H1 (cell line): ENCODE results near the gene NDST4. TPM values are rescaled to one million over a fixed set of nuclear protein-coding genes. Genes with fewer than 3 reads are reported as not detected.

Experiments
- CTCF ChIA-PET: fragments of 300-600 bp; sonication (Branson Sonifier 250); formaldehyde crosslinking; loops from one replicate; lab custom pipeline; 2021; ENCODE audit not compliant: partially characterized antibody; lab: Charles Lee
- POLR2A ChIA-PET: fragments of 300-600 bp; sonication (Branson Sonifier 250); formaldehyde crosslinking; loops from one replicate; lab custom pipeline; 2021; ENCODE audit warnings: inconsistent platforms; ENCODE audit not compliant: partially characterized antibody; lab: Charles Lee
- DNase-seq, 2 experiments: peaks; one replicate each; pipeline versions ENCODE4 v3.0.0 to v3.0.0-alpha.2; 2010 to 2022; ENCODE audit warnings: low spot score in 2 of 2, low read depth in 1 of 2, mixed read lengths in 1 of 2
- FAIRE-seq: peaks from 2 replicates; lab custom pipeline; 2011; peaks lifted over from hg19 to GRCh38; lab: Jason Lieb, UNC
- H2AFZ ChIP-seq: 2 replicates; pipeline ENCODE4 v1.8.1; 2012; ENCODE audit warnings: low read length, inconsistent platforms
- H2AK5ac ChIP-seq: 2 replicates; pipeline ENCODE4 v1.6.1; 2013; ENCODE audit warnings: low read depth, low read length
- H2BK120ac ChIP-seq: replicated peaks from 2 replicates; pipeline ENCODE3; 2013; ENCODE audit warnings: low read depth, low read length, inconsistent platforms
- H2BK12ac ChIP-seq: 2 replicates; pipeline ENCODE4 v1.6.1; 2013; ENCODE audit warnings: low read depth, low read length
- H2BK15ac ChIP-seq: 2 replicates; pipeline ENCODE4 v1.6.1; 2013; ENCODE audit warnings: low read length
- H2BK20ac ChIP-seq: 2 replicates; pipeline ENCODE4 v1.6.1; 2013; ENCODE audit warnings: low read length
- H2BK5ac ChIP-seq: 2 replicates; pipeline ENCODE4 v1.6.1; 2013; ENCODE audit warnings: low read depth, low read length
- H3K14ac ChIP-seq: 2 replicates; pipeline ENCODE4 v1.6.1; 2013; ENCODE audit warnings: inconsistent platforms; ENCODE audit not compliant: insufficient read length
- H3K18ac ChIP-seq: 2 replicates; pipeline ENCODE4 v1.6.1; 2013; ENCODE audit warnings: low read length; ENCODE audit errors: extremely low read depth
- H3K23ac ChIP-seq: 2 replicates; pipeline ENCODE4 v1.6.1; 2013; ENCODE audit warnings: inconsistent platforms; ENCODE audit not compliant: insufficient read length
- H3K23me2 ChIP-seq: 2 replicates; pipeline ENCODE4 v1.6.1; 2013; ENCODE audit warnings: low read depth, low read length
- H3K27ac ChIP-seq: 2 replicates; pipeline ENCODE4 v1.6.1; 2011; ENCODE audit warnings: low read depth, low read length, inconsistent platforms
- H3K27me3 ChIP-seq, 4 experiments: replicated peaks in 1 of 4; 1 replicate in 1 of 4; 2 replicates in 3 of 4; pipeline versions ENCODE4 v1.6.1 to v1.8.1; 2011 to 2013; ENCODE audit warnings: low read length in 3 of 4, mild to moderate bottlenecking in 3 of 4, inconsistent platforms in 2 of 4, mixed read lengths in 2 of 4, moderate library complexity in 1 of 4; ENCODE audit not compliant: control insufficient read depth in 3 of 4, insufficient read depth in 3 of 4; ENCODE audit errors: extremely low read depth in 1 of 4
- H3K36me3 ChIP-seq, 4 experiments: 2 replicates each; pipeline versions ENCODE4 v1.6.1 to v1.8.1; 2011 to 2013; ENCODE audit warnings: mild to moderate bottlenecking in 4 of 4, low read length in 3 of 4, moderate library complexity in 2 of 4, control low read depth in 1 of 4, inconsistent platforms in 1 of 4; ENCODE audit not compliant: insufficient read depth in 4 of 4, control insufficient read depth in 2 of 4
- H3K4ac ChIP-seq: replicated peaks from 2 replicates; pipeline ENCODE3; 2013; ENCODE audit warnings: low read length, low read depth, mixed read lengths, inconsistent platforms; ENCODE audit not compliant: insufficient read length
- H3K4me1 ChIP-seq, 4 experiments: replicated peaks in 1 of 4; 1 replicate in 1 of 4; 2 replicates in 3 of 4; pipeline versions ENCODE4 v1.6.1 to v1.8.1; 2011 to 2013; ENCODE audit warnings: low read length in 3 of 4, inconsistent platforms in 2 of 4, mixed read lengths in 1 of 4; ENCODE audit not compliant: insufficient read depth in 4 of 4, control insufficient read depth in 3 of 4
- H3K4me2 ChIP-seq, 2 experiments: 2 replicates each; pipeline versions ENCODE4 v1.6.1 to v1.8.1; 2011 to 2013; ENCODE audit warnings: low read depth in 2 of 2, low read length in 2 of 2, control low read depth in 1 of 2, inconsistent platforms in 1 of 2, mild to moderate bottlenecking in 1 of 2; ENCODE audit not compliant: insufficient read depth in 1 of 2
- H3K4me3 ChIP-seq, 4 experiments: fragments of 200-600, 300-600 bp in 1 of 4; sonication (generic), shearing (Covaris generic), sonication (Bioruptor Twin) in 1 of 4; 2 replicates each; pipeline versions ENCODE4 v1.5.1 to v1.8.1; 2011 to 2016; ENCODE audit warnings: low read length in 4 of 4, low read depth in 3 of 4, control low read depth in 2 of 4, inconsistent platforms in 2 of 4, mild to moderate bottlenecking in 2 of 4, mixed read lengths in 1 of 4, moderate library complexity in 1 of 4; ENCODE audit not compliant: insufficient read depth in 2 of 4; ENCODE audit errors: extremely low read depth in 1 of 4
- H3K56ac ChIP-seq: replicated peaks from 2 replicates; pipeline ENCODE3; 2013; ENCODE audit warnings: low read depth, mild to moderate bottlenecking, mixed read lengths, low read length, inconsistent platforms; ENCODE audit not compliant: insufficient read length
- H3K79me1 ChIP-seq: 2 replicates; pipeline ENCODE4 v1.6.1; 2013; ENCODE audit warnings: low read depth, low read length, control low read depth
- H3K79me2 ChIP-seq, 2 experiments: 2 replicates each; pipeline versions ENCODE4 v1.6.1 to v1.8.1; 2012 to 2013; ENCODE audit warnings: low read length in 2 of 2, mild to moderate bottlenecking in 2 of 2, inconsistent platforms in 1 of 2; ENCODE audit not compliant: insufficient read depth in 2 of 2, control insufficient read depth in 1 of 2
- H3K9ac ChIP-seq, 4 experiments: replicated peaks in 1 of 4; 1 replicate in 1 of 4; 2 replicates in 3 of 4; pipeline versions ENCODE4 v1.6.1 to v1.8.1; 2011 to 2013; ENCODE audit warnings: low read depth in 3 of 4, low read length in 3 of 4, control low read depth in 2 of 4, mild to moderate bottlenecking in 2 of 4, moderate library complexity in 2 of 4, inconsistent platforms in 1 of 4; ENCODE audit errors: extremely low read depth in 1 of 4
- H3K9me3 ChIP-seq, 2 experiments: 2 replicates each; pipeline versions ENCODE4 v1.6.1 to v1.8.1; 2012 to 2013; ENCODE audit warnings: mild to moderate bottlenecking in 2 of 2, moderate library complexity in 2 of 2, control low read depth in 1 of 2, inconsistent platforms in 1 of 2, low read depth in 1 of 2, low read length in 1 of 2, mixed read lengths in 1 of 2; ENCODE audit not compliant: insufficient read depth in 2 of 2
- H4K20me1 ChIP-seq, 2 experiments: replicated peaks in 1 of 2; 2 replicates each; pipeline versions ENCODE3 to v1.8.1; 2011 to 2013; ENCODE audit warnings: inconsistent platforms in 2 of 2, low read length in 2 of 2, mild to moderate bottlenecking in 1 of 2; ENCODE audit not compliant: insufficient read depth in 2 of 2, control insufficient read depth in 1 of 2
- H4K5ac ChIP-seq: 2 replicates; pipeline ENCODE4 v1.6.1; 2013; ENCODE audit warnings: low read length, low read depth, mixed read lengths, inconsistent platforms; ENCODE audit not compliant: insufficient read length
- H4K8ac ChIP-seq: 2 replicates; pipeline ENCODE4 v1.8.0; 2013; ENCODE audit warnings: mild to moderate bottlenecking, moderate library complexity, low read length, inconsistent platforms; ENCODE audit not compliant: insufficient read depth; ENCODE audit errors: extremely low read depth
- H4K91ac ChIP-seq: replicated peaks from 2 replicates; pipeline ENCODE3; 2013; ENCODE audit warnings: low read length, mixed read lengths, inconsistent platforms; ENCODE audit not compliant: insufficient read length
- BCL11A ChIP-seq, 2 experiments: IDR thresholded peaks; one replicate each; pipeline ENCODE4 v1.6.1; 2011; ENCODE audit warnings: low read depth in 2 of 2, low read length in 2 of 2, mild to moderate bottlenecking in 2 of 2
- BRCA1 ChIP-seq: IDR thresholded peaks from 2 replicates; pipeline ENCODE4 v1.6.1; 2012; ENCODE audit warnings: low read depth, low read length, improper control_type of control experiment
- CEBPB ChIP-seq: IDR thresholded peaks from 2 replicates; pipeline ENCODE4 v1.6.1; 2012; ENCODE audit warnings: low read depth, low read length
- CHD1 ChIP-seq: IDR thresholded peaks from 2 replicates; pipeline ENCODE4 v1.6.1; 2012; ENCODE audit warnings: low read depth, low read length, improper control_type of control experiment
- NANOG ChIP-seq: IDR thresholded peaks from 2 replicates; pipeline ENCODE4 v1.6.1; 2011; ENCODE audit warnings: low read length, low read depth, mild to moderate bottlenecking, inconsistent platforms; ENCODE audit not compliant: insufficient read depth, poor library complexity, severe bottlenecking
- POLR2AphosphoS5 ChIP-seq: IDR thresholded peaks from 2 replicates; pipeline ENCODE4 v1.6.1; 2011; ENCODE audit warnings: low read depth, low read length
- POU5F1 ChIP-seq: IDR thresholded peaks from 2 replicates; pipeline ENCODE4 v1.6.1; 2011; ENCODE audit warnings: low read depth, mild to moderate bottlenecking, low read length, moderate library complexity
- RFX5 ChIP-seq: IDR thresholded peaks from 2 replicates; pipeline ENCODE4 v1.6.1; 2011; ENCODE audit warnings: low read depth, low read length, improper control_type of control experiment, borderline replicate concordance
- RXRA ChIP-seq: IDR thresholded peaks from 2 replicates; pipeline ENCODE4 v1.6.1; 2011; ENCODE audit warnings: low read depth, mild to moderate bottlenecking, low read length, moderate library complexity; ENCODE audit not compliant: insufficient read depth
- SP4 ChIP-seq: IDR thresholded peaks from 2 replicates; pipeline ENCODE4 v1.6.1; 2012; ENCODE audit warnings: low read length, inconsistent platforms
- TEAD4 ChIP-seq: IDR thresholded peaks from 2 replicates; pipeline ENCODE4 v1.6.1; 2012; ENCODE audit warnings: low read depth, low read length, inconsistent platforms, mixed read lengths
- WGBS, 2 experiments: shearing (Covaris generic) in 1 of 2; methylation state at CpG; one replicate each; pipeline versions ENCODE4 v1.1.6 to v1.1.7; 2013 to 2015; ENCODE audit warnings: low lambda C conversion rate in 2 of 2, mixed read lengths in 2 of 2, inconsistent platforms in 1 of 2, low coverage in 1 of 2, missing lambda C conversion rate in 1 of 2; ENCODE audit not compliant: insufficient replicate concordance in 2 of 2, insufficient coverage in 1 of 2, insufficient read length in 1 of 2; ENCODE audit errors: extremely low coverage in 1 of 2, missing lambda C conversion rate in 1 of 2; 5-methylcytosine and 5-hydroxymethylcytosine counted together
- polyA plus RNA-seq, 7 experiments: library from polyadenylated mRNA; depleted of rRNA in 3 of 7; stranded (reverse) in 5 of 7; unstranded in 2 of 7; fragments of >200 nt in 5 of 7; fragments of 200-250 nt in 2 of 7; gene quantifications; 1 replicate in 5 of 7; 2 replicates in 1 of 7; 4 replicates in 1 of 7; pipeline versions ENCODE4 v1.2.1 to v1.2.3, GENCODE V29; 2011 to 2013; ENCODE audit warnings: missing spikeins in 2 of 7, mixed read lengths in 2 of 7
- total RNA-seq: library from RNA; stranded (reverse); fragmentation: NEBNext Ultra II Directional; extraction: Animal tissue kit (Norgen Biotek cat#: 25700); gene quantifications from 2 replicates; pipeline ENCODE4 v1.2.1, GENCODE V29; 2021
- TF ChIP-seq, protein P1 (sequence below): IDR thresholded peaks from 2 replicates; pipeline ENCODE4 v1.6.1; 2011; ENCODE audit warnings: low read length, improper control_type of control experiment

NDST4 gene
- total and polyA plus RNA-seq, 2 of the 8 experiments (the other 6 are each of a cell fraction or from before 2014, with no cell fraction given) = 0.02 TPM; not detected in 1

- no peak overlapping the region for H4K91ac ChIP-seq
- peaks cover 0 to 3% (median 0%) of the 10 kb centered on the region in 4 experiments; a peak in 2 of 7 replicates for H3K4me1 ChIP-seq
- POLR2A ChIA-PET = no interaction called here
- TF ChIP-seq NANOG (peak; percentile 16), BRCA1 (no peak), CEBPB (no peak), CHD1 (no peak), RXRA (no peak), BCL11A (IDR thresholded peaks at IDR 0.05; ENCODE audit: low read depth in 2 of 2, low read length in 2 of 2) (no peak), RFX5 (no peak), TEAD4 (peak; percentile 60; the same call in 1 of the 2 replicates), POU5F1 (no peak), SP4 (no peak), POLR2AphosphoS5 (no peak)
- TF ChIP-seq, protein P1, sequence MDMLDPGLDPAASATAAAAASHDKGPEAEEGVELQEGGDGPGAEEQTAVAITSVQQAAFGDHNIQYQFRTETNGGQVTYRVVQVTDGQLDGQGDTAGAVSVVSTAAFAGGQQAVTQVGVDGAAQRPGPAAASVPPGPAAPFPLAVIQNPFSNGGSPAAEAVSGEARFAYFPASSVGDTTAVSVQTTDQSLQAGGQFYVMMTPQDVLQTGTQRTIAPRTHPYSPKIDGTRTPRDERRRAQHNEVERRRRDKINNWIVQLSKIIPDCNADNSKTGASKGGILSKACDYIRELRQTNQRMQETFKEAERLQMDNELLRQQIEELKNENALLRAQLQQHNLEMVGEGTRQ = no peak
- no peak overlapping the region for H3K23ac ChIP-seq
- H3K27me3 ChIP-seq = no peaks in the 10 kb centered on the region
- no peak overlapping the region for H3K9ac ChIP-seq
- CTCF ChIA-PET = interaction anchor here (0.7 kb wide), 1 partner anchor 25 kb away, joined by 3 read pairs; no protein-coding TSS in a partner anchor
- H4K20me1 ChIP-seq = no peaks in the 10 kb centered on the region
- no peak overlapping the region for H2BK15ac ChIP-seq
- no peak overlapping the region for H2BK20ac ChIP-seq
- H3K56ac ChIP-seq = no peak overlapping the region
- no peak overlapping the region for H3K27ac ChIP-seq
- H3K36me3 ChIP-seq = no peaks in the 10 kb centered on the region
- H3K79me1 ChIP-seq = no peaks in the 10 kb centered on the region
- H3K9me3 ChIP-seq = no peaks in the 10 kb centered on the region
- DNase-seq = no peak
- H3K4ac ChIP-seq = no peak overlapping the region
- H4K8ac ChIP-seq = no peak overlapping the region
- peak overlapping the region in 1 of 2 experiments; percentile 15; a peak in 2 of 4 replicates for H3K4me2 ChIP-seq
- FAIRE-seq = no peak
- H2AK5ac ChIP-seq = no peak overlapping the region
- H2BK120ac ChIP-seq = no peak overlapping the region
- no peak overlapping the region for H2BK12ac ChIP-seq
- H4K5ac ChIP-seq = peak overlapping the region; percentile 6
- no peak overlapping the region for H3K4me3 ChIP-seq
- WGBS, 2 experiments = 52% methylated on average over 6 of the region's 6 CpGs; no CpG with 5 or more reads in 1 of the 2 experiments
- H3K79me2 ChIP-seq = no peaks in the 10 kb centered on the region
- H3K18ac ChIP-seq = no peak overlapping the region
- H3K14ac ChIP-seq = no peak overlapping the region
- no peak overlapping the region for H2BK5ac ChIP-seq
- H2AFZ ChIP-seq = no peak overlapping the region
- no peaks in the 10 kb centered on the region for H3K23me2 ChIP-seq
These were observed 330.8 kb downstream of the NDST4 start for GRCh38 chr4:114782415-114783214.
